Stimulated activated effector memory CD8-positive, alpha-beta T cell treated with anti-CD3 and anti-CD28 coated beads, Interleukin-12 subunit alpha, Interleukin-12 subunit beta, amount 100 ng/mL, for 72 hours (primary cell): ENCODE data around the gene APEH.

Experiments
- ATAC-seq: fragments of 150-1000 bp; cut with Tn5 transposase; 2 replicates; pipeline ENCODE4 v1.10.0; 2021
- DNase-seq, 2 donors: peaks; one replicate each; pipeline ENCODE4 v3.0.0; 2021 to 2022; ENCODE audit warnings: low spot score in 2 of 2
- H3K27ac Mint-ChIP-seq: one replicate; pipeline ENCODE4 v1.8.0; 2022; ENCODE audit warnings: mild to moderate bottlenecking, mixed read lengths
- H3K36me3 Mint-ChIP-seq: one replicate; pipeline ENCODE4 v1.8.0; 2022; ENCODE audit warnings: mild to moderate bottlenecking, mixed read lengths
- H3K4me1 Mint-ChIP-seq: one replicate; pipeline ENCODE4 v1.8.0; 2022; ENCODE audit warnings: mixed read lengths
- H3K4me3 Mint-ChIP-seq: one replicate; pipeline ENCODE4 v1.8.0; 2022; ENCODE audit warnings: mild to moderate bottlenecking, mixed read lengths
- H3K9me3 Mint-ChIP-seq: one replicate; pipeline ENCODE4 v1.8.0; 2022; ENCODE audit warnings: mixed read lengths

APEH gene

DNA sequence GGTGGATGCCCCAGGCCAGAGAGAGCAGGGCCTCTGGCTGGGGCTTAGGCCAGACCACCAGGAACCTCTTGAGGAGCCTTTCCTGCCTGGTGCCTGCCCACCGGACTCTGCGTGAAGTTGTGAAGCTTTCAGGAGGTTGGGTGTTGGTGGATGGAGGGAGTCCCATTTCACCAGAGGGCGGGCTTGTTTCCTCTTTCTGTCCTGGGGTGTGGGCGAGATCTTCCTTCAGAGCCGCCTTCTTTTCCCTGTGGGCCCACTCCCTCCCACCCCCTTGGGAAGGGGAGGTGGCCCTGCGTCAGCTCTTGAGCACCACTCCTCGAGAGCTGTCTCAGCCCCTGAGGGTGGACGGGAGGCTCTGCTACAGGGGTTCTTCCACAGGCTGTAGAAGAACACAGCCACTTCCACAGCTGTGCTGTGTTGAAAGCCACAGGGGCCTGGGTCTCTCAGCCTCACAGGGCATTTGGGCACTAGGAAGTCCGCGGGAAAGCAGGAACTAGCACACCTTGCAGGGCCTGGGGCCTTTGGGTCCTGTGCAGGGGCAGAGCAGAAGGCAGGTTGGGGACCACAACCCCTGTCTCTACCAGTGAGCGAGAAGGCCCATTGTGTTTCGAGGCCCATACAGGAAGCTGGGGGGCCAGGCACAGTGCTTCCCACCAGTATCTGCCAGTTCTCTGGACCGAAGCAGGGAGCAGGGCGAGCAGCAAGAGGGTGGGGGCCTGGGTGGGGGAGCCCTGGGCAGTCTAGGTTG, 43.2 kb downstream of the APEH start:
- H3K36me3 Mint-ChIP-seq = peaks cover 40% of the 10 kb centered on the region
- ATAC-seq = no peak
- H3K4me3 Mint-ChIP-seq = peak overlapping the region; percentile 80
- no peaks in the 10 kb centered on the region for H3K9me3 Mint-ChIP-seq
- peaks cover 35% of the 10 kb centered on the region for H3K4me1 Mint-ChIP-seq
- no peak for DNase-seq
- no peak overlapping the region for H3K27ac Mint-ChIP-seq

DNA sequence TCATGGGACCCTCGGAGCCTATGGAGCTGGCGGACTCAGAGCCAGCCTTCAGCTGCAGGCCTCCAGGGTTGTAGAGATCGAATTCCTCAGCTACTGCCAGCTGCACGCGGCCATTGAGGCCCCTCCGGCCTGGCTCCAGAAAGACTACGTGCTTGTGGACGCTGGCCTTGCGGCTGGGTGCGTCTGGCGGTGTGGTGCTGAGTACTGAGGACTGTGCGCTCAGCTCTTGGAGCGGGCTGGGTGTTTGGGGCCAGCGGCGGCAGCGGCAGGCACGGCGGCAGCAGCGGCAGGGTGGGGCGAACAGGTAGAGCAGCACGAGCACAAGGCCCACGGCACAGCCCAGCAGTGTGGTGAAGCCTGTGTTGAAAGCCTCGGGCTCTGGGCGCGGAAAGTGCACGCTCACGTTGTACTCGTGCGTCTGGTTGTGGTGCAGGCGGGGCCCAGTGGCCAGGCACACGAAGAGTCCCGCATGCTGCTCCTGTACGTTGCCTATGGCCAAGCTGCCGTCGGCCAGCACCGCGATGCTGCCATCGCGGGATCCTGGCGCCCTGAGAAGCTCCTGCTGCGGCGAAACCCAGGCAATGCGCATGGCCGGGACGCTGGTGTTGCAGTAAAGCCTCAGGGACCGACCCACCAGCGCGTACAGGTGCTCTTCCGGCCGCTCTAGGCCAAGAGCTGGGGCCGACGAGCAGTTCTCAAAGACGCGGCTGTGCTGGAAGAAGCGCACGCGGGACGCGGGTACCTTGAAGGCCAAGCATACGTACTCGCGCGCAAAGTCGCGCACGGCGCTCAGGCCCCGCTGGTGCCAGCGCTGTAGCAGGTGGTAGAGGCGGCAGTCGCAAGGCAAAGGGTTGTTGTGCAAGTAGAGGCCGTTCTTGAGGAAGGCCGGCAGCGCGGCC, 44.1 kb downstream of the APEH start:
- no peaks in the 10 kb centered on the region for H3K9me3 Mint-ChIP-seq
- H3K4me1 Mint-ChIP-seq = peaks cover 43% of the 10 kb centered on the region
- ATAC-seq (no peak), DNase-seq (no peak)
- H3K4me3 Mint-ChIP-seq = peak overlapping the region; percentile 80
- peaks cover 48% of the 10 kb centered on the region for H3K36me3 Mint-ChIP-seq
- peak overlapping the region; percentile 69 for H3K27ac Mint-ChIP-seq

DNA sequence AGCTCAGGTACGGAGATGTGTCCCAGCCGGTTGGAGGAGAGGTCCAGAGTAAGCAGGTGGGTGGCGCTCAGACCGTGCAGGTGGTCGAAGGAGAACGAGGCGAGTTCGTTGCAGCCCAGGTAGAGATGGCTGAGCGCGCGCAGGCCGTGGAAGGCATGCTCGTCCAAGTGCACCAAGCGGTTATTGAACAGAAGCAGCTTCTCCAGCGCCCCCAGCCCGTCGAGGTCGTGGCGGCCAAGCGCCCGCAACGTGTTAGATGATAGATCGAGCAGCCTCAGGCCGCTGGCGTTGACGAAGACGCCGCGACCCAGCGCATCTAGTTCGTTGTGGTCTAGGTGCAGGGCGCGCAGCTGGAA, 44.7 kb downstream of the APEH start:
- Mint-ChIP-seq H3K9me3 (no peaks in the 10 kb centered on the region), H3K4me1 (peaks cover 45% of the 10 kb centered on the region), H3K36me3 (peaks cover 54% of the 10 kb centered on the region), H3K4me3 (peak overlapping the region; percentile 80), H3K27ac (peak overlapping the region; percentile 69)
- ATAC-seq = no peak
- DNase-seq = no peak

DNA sequence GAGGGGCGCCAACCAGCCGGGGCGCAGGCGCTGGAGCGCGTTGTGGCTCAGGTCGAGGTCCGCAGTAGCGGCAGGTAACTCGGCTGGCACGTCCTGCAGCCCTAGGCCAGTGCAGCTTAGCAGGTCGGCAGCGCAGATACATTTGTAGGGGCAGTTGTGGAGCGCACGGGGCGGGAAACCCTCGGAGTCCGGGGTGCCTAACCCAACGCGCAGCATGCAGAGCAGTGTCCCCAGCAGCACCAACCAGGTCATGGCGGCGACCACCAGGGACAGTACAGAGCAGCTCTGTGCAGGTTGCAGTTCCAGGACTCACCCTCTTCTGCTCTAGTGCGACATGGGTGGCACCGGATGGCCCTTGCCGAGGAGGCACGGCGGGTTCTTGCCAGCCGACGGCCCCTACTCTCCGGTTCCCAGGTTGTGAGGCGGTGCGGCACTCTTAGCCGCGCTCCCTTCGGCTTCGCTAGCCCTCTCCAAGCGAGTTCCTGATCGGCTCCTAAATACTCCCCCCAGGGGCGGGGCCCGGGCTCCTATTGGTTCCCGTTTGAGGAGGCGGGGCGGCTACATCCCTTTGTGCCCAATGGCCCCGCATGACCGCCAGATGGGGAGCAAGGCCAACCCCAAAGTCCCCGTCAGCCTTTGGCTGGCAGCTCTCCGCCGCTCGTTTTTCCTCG, 45.2 kb downstream of the APEH start, which contains the start of gene AMIGO3:
Gene AMIGO3 (minus strand): TSS at position 471 of the 671 bp plus-strand sequence. CDS start 219 bp downstream, at position 252.
- peaks cover 59% of the 10 kb centered on the region for H3K36me3 Mint-ChIP-seq
- peak within 1 kb of the TSS; percentile 98 for H3K27ac Mint-ChIP-seq
- peak within 1 kb of the TSS; percentile 80 for H3K4me3 Mint-ChIP-seq

DNA sequence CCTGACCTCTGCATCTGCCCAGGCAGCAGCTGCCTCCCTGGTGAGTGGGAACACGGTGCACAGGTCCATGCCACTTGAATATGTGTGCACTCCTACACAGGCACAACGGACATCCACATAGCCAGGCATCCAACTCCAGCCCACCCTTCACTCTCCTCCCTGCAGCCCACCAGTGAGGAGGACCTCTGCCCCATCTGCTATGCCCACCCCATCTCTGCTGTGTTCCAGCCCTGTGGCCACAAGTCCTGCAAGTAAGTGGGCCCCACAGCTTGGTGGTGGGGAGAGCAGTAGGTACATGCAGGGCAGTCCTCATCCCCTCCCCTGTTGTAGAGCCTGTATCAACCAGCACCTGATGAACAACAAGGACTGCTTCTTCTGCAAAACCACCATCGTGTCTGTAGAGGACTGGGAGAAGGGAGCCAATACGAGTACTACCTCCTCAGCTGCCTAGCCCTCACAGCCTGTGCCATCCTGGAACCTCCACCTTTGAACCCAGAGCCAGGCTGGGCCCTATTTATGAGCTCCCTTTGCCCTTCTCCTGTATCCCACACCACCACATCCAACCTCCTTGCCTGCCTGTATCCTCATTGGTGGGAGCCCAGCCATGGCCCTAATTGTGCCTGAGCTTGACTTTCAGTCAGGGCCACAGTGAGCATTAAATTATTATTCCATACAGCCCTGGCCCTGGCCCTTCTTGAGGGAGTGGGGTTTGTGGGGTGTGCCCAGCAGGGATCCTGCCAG, 46.9 kb downstream of the APEH start:
- no peak for ATAC-seq
- peak in 1 of 2 donors; percentile 49 for DNase-seq
- Mint-ChIP-seq H3K27ac (peak overlapping the region; percentile 98), H3K36me3 (peaks cover 61% of the 10 kb centered on the region), H3K4me3 (peak overlapping the region; percentile 14), H3K9me3 (no peaks in the 10 kb centered on the region), H3K4me1 (peaks cover 55% of the 10 kb centered on the region)

More for the DNA sequence above, 45.2 kb downstream of the APEH start, which contains the start of gene AMIGO3:
- H3K4me1 Mint-ChIP-seq = peaks cover 49% of the 10 kb centered on the region
- DNase-seq (peak; percentile 82 to 97), ATAC-seq (peak; percentile 77)
- H3K9me3 Mint-ChIP-seq = no peaks in the 10 kb centered on the region

DNA sequence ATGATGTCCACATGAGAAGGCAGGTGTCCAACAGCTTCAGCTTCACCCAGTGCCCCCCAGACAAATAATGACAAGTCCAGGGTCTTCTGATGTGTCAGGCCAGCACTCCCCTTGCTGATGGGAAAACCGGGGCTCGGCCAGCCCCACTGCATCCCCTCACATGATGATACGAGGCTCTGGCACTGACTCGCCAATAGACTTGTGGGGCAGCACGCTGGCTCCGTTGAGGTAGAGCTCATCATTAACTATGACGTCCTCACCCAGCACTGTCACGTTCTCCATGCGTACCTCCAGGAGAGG, 47.4 kb downstream of the APEH start:
- Mint-ChIP-seq H3K4me1 (peaks cover 55% of the 10 kb centered on the region), H3K4me3 (peak overlapping the region; percentile 91), H3K36me3 (peaks cover 61% of the 10 kb centered on the region), H3K9me3 (no peaks in the 10 kb centered on the region), H3K27ac (peak overlapping the region; percentile 98)
- ATAC-seq (no peak), DNase-seq (no peak)

DNA sequence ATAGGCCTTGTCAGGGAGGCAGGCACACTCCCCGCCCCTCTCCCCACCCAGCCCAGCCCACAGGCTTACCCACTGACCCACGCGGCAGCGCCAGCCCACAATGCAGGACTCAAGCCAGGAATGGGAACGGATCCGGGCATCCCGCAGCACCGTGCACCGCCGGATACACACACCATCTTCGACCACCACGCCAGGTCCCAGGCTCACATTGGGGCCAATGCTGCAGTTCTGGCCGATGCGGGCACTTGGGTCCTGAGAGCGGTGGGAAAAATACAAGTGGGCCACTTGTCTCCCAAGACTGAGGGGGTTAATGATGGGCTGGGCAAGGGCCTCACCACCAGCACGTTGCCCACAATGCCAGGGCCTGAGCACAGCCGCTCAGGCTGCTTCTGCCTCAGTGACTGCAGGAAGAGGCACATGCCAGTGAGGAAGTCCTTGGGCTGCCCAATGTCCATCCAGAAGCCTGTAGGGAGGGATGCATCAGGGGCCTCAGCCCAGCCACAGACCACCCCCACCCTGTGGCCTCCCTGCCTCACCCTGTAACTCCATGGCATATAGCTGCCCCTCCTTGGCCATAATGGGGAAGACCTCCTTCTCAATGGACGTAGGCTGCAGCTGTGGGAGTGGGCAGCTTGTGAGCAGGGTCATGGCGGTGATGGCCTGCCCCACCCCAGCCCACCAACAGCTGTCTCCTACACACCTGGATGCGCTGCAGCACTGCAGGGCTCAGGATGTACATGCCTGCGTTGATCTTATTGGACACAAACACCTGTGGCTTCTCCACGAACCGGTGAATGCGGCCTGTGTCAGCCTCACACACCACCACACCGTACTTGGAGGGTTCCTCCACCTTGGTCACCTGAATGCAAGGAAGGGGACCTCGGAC, 48.0 kb downstream of the APEH start:
- no peaks in the 10 kb centered on the region for H3K9me3 Mint-ChIP-seq
- peaks cover 55% of the 10 kb centered on the region for H3K4me1 Mint-ChIP-seq
- DNase-seq = peak in 1 of 2 donors; percentile 49
- no peak for ATAC-seq
- H3K27ac Mint-ChIP-seq = peak overlapping the region; percentile 98
- peak overlapping the region; percentile 91 for H3K4me3 Mint-ChIP-seq
- H3K36me3 Mint-ChIP-seq = peaks cover 61% of the 10 kb centered on the region

DNA sequence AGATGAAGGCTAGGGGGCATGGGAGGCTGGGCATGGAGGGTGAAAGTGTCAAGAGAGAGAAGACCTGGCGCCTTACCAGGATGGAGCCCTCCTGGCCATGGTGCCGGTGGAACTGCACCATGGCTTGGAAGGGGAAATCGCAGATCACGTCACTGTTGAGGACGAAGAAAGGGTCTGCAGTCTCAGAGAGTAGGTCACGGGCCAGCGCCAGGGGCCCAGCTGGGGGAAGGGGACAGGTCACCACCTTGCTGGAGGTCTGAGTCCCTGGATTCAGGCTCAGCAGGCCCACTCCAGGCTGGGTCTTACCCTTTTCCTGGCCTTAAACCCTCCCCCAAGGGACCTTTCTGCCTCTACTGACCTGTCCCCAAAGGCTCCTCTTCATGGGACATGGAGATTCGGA, 48.7 kb downstream of the APEH start:
- peaks cover 55% of the 10 kb centered on the region for H3K4me1 Mint-ChIP-seq
- ATAC-seq (no peak), DNase-seq (no peak)
- peak overlapping the region; percentile 91 for H3K4me3 Mint-ChIP-seq
- no peaks in the 10 kb centered on the region for H3K9me3 Mint-ChIP-seq
- peaks cover 66% of the 10 kb centered on the region for H3K36me3 Mint-ChIP-seq
- peak overlapping the region; percentile 98 for H3K27ac Mint-ChIP-seq

DNA sequence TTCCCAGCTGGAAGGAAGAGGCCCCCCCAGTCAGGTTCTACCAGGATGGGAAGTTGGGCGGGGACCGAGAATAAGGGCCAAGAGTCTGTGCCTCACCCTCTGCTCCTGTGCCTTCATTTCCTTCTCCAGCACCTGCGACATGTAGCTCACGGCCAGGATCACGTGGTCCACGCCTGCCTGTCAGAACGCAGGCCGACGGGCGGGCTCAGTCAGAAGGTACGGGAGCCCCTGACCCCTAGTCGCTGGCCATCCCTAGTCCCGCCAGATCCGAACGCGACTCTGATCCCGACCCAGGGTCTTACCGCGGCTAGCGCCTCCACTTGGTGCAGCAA, 49.1 kb downstream of the APEH start:
- DNase-seq (peak in 1 of 2 donors; percentile 72), ATAC-seq (peak; percentile 41)
- Mint-ChIP-seq H3K36me3 (peaks cover 70% of the 10 kb centered on the region), H3K4me3 (peak overlapping the region; percentile 91), H3K9me3 (no peaks in the 10 kb centered on the region), H3K27ac (peak overlapping the region; percentile 98), H3K4me1 (peaks cover 55% of the 10 kb centered on the region)

DNA sequence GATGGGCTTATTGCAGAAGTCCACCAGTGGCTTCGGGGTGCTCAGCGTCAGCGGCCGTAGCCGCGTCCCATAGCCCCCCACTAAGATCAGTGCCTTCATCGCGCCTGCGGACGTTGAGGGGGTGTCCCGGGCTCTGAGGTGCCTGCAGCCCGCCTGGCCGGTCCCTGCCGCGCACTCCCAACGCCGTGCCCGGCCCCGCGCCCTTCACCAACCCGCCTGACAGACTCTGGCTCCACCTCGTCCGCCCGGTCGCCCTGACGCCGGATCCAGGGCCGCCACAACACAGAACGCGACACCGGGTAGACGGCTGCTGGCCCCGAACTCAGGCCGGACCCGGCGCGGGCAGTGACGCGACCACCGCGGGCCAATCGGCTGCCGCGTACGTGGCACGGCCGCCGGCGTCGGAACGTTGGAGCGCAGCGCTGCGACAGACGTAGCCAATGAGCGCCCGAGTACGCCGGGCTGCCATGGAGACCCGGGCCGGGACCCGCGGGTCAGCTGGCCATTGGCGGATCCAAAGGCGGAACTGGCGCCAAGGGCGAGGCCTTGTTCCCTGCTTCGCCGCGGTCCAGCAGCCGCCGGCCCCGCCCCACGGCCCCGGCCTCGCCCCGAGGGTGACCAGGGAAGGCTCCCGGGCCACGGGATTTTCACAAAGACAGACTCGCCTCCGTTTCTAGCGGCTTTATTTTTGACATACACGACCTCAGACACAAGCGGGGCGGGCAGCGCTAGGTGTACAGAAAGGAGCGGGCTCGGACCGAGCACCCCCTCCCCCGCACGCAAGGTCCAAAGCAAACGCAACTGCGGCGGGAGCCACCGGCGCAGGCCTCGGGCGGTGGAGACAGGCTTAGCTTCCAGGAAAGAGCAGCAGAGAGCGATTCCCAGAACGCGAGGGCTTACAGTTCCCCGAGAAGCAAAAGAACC, 49.7 kb downstream of the APEH start, which contains the start of gene GMPPB:
Gene GMPPB (minus strand): TSS at position 324 of the 924 bp plus-strand sequence. CDS start 225 bp downstream, at position 99.
- H3K27ac Mint-ChIP-seq = peak within 1 kb of the TSS; percentile 98
- ATAC-seq (peak; percentile 90), DNase-seq (peak; percentile 90 to 94)
- peaks cover 49% of the 10 kb centered on the region for H3K4me1 Mint-ChIP-seq
- H3K4me3 Mint-ChIP-seq = peak within 1 kb of the TSS; percentile 91
- H3K36me3 Mint-ChIP-seq = peaks cover 71% of the 10 kb centered on the region
- H3K9me3 Mint-ChIP-seq = no peaks in the 10 kb centered on the region

DNA sequence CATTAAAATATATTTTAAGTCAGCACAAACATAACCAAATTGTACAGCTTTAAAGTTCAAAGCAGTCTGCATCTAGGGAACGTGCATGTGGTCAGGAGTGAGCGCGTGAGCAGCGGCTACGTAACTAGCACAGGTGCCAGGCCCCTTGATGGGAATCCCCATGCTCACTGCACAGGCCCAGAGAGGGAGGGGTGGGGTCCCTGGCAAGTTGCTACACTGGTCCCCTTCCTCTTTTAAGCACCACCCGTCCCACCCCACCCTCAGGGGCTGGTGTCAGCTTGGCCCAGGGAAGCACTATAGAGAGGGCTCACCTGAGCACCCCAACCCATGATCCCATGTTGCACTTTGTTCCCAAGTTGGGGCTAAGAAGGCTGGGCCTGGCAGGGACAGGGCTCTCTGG, 50.4 kb downstream of the APEH start:
- no peak for ATAC-seq
- DNase-seq = peak in 1 of 2 donors; percentile 59
- peak overlapping the region; percentile 91 for H3K4me3 Mint-ChIP-seq

DNA sequence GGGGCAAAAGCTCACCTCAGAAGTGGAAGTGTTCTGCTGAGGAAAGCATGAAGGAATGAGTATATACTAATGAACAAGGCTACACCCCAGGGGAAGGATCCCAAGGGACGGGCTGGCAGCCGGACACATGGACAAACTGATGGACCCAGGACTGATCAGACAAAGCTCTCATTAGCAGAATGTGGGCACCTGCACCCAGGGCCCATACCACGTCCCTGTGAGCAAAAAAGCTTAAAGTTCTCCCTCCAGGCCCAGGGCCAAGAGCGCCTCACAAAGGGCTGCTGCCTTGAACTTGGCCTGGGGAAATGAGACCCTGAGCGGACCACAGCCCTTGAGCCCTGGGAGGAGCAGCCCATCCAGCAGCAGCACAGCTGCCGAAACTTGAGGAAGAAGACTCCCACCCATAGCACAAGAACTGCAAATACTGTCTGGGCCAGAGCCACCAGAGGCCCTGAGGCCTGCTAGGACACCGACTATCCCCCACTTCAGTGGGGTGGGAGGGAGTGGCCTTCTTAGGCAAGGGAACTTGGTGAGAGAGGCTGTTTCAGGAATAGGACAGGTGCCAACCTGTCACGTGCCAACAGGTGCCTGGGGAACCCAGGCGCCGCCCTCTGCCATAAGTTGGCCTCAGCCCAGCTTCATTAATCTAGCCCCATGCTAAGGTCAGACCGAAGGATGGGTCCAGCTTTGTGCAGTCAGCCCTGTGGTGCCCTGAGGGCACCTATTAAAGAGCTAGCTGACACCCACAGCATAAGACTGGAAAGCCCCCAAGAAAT, 51.9 kb downstream of the APEH start:
- no peak for ATAC-seq
- no peaks in the 10 kb centered on the region for H3K9me3 Mint-ChIP-seq
- H3K4me3 Mint-ChIP-seq = no peak overlapping the region
- H3K36me3 Mint-ChIP-seq = peaks cover 71% of the 10 kb centered on the region
- peak overlapping the region; percentile 26 for H3K27ac Mint-ChIP-seq
- DNase-seq = peak in 1 of 2 donors; percentile 49
- peaks cover 31% of the 10 kb centered on the region for H3K4me1 Mint-ChIP-seq

More for the DNA sequence above, 50.4 kb downstream of the APEH start:
- peaks cover 71% of the 10 kb centered on the region for H3K36me3 Mint-ChIP-seq
- no peaks in the 10 kb centered on the region for H3K9me3 Mint-ChIP-seq
- H3K27ac Mint-ChIP-seq = peak overlapping the region; percentile 98
- peaks cover 42% of the 10 kb centered on the region for H3K4me1 Mint-ChIP-seq
